ENCODE data around the gene IQSEC2. TPM values are rescaled to one million over a fixed set of nuclear protein-coding genes. Genes with fewer than 3 reads are reported as not detected.

IQSEC2 gene
- total RNA-seq, 1 experiment from 2014 or later = 20.7 TPM

DNA sequence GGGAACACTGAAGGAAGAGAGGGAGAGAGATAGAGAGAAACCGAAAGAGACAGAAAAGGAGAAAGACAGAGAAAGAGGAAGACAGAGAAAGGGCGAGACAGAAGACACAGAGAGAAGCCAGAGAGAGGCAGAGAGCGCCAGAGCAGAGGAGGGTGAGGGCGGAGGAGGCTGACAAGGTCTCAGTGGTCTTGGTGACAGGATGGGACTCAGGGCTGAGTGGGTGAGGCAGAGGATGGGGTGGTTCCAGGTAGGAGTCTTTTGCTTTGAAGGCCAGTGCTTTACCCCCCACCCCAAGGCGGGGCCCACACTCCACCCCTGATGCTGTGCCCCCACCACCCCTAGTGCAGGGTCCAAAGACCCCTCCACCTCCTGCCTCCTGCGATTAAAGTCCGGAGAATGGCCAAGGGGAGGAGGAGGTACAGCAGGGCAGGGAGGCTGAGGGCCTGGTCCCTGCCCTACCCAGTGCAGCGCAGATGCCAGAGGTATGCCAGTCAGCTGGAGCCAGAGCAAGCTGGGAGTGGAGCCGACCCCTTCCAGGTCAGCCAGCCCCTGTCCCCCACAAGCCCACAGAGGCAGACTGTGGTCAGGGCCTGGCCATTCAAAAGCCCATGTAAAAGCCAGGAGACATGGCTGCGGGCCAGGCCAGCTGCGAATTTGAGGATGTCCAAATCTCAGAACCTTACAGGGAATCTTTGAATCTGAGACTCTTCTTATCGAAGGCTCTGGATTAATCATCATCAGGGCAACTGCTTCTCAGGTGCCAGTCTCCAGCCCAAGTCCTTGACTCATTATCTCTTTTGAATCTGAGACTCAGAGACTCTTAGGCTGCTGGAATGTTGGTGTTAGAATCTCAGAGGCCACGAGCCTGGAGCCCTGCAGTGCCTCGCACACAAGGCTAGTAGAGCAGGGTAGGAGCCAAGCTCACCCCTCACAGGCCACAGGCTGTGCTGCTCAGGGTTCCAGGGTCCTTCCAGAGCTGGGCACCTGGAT, 758 bp downstream of the IQSEC2 start:
- H3K79me2 ChIP-seq (ENCODE audit: insufficient read depth, low read length) = 0 out of 2 replicates have a peak, but pooled peaks cover 3% of the 10 kb centered on the region
- peak overlapping the region; percentile 68 for H3K9ac ChIP-seq (ENCODE audit: low read length)
- H4K20me1 ChIP-seq (ENCODE audit: insufficient read depth) = no peaks in the 10 kb centered on the region
- H3K4me3 ChIP-seq (replicated peaks in 1 of 2; ENCODE audit: low read depth in 1 of 2, low read length in 2 of 2) = peak overlapping the region; percentile 52 to 63
- TF ChIP-seq EZH2phosphoT487 (IDR thresholded peaks at IDR 0.05; ENCODE audit: borderline replicate concordance) (no peak), SRF (IDR thresholded peaks at IDR 0.05; ENCODE audit: low read depth) (no peak), FOSL1 (IDR thresholded peaks at IDR 0.05; ENCODE audit: low read depth) (no peak), POLR2AphosphoS5 (IDR thresholded peaks at IDR 0.05; ENCODE audit: low read depth, low read length) (no peak), POLR2A (IDR thresholded peaks at IDR 0.05; ENCODE audit: borderline replicate concordance, extremely low read depth, insufficient read depth, insufficient read length) (no peak), ZNF274 (IDR thresholded peaks at IDR 0.05; ENCODE audit: low read depth, low read length) (no peak), TCF7L2 (IDR thresholded peaks at IDR 0.05; ENCODE audit: borderline replicate concordance, extremely low read depth, insufficient read depth, insufficient read length) (no peak), ZFX (IDR thresholded peaks at IDR 0.05) (no peak), EZH2 (IDR thresholded peaks at IDR 0.05) (no peak)
- TF ChIP-seq, protein P1, sequence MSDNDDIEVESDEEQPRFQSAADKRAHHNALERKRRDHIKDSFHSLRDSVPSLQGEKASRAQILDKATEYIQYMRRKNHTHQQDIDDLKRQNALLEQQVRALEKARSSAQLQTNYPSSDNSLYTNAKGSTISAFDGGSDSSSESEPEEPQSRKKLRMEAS (IDR thresholded peaks at IDR 0.05) = no peak
- TF ChIP-seq, protein P2, sequence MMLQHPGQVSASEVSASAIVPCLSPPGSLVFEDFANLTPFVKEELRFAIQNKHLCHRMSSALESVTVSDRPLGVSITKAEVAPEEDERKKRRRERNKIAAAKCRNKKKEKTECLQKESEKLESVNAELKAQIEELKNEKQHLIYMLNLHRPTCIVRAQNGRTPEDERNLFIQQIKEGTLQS (IDR thresholded peaks at IDR 0.05) = no peak
- TF ChIP-seq, protein P3, sequence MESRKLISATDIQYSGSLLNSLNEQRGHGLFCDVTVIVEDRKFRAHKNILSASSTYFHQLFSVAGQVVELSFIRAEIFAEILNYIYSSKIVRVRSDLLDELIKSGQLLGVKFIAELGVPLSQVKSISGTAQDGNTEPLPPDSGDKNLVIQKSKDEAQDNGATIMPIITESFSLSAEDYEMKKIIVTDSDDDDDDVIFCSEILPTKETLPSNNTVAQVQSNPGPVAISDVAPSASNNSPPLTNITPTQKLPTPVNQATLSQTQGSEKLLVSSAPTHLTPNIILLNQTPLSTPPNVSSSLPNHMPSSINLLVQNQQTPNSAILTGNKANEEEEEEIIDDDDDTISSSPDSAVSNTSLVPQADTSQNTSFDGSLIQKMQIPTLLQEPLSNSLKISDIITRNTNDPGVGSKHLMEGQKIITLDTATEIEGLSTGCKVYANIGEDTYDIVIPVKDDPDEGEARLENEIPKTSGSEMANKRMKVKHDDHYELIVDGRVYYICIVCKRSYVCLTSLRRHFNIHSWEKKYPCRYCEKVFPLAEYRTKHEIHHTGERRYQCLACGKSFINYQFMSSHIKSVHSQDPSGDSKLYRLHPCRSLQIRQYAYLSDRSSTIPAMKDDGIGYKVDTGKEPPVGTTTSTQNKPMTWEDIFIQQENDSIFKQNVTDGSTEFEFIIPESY (IDR thresholded peaks at IDR 0.05; ENCODE audit: extremely low read depth, insufficient replicate concordance, low read length) = no peak
- TF ChIP-seq, protein P4, sequence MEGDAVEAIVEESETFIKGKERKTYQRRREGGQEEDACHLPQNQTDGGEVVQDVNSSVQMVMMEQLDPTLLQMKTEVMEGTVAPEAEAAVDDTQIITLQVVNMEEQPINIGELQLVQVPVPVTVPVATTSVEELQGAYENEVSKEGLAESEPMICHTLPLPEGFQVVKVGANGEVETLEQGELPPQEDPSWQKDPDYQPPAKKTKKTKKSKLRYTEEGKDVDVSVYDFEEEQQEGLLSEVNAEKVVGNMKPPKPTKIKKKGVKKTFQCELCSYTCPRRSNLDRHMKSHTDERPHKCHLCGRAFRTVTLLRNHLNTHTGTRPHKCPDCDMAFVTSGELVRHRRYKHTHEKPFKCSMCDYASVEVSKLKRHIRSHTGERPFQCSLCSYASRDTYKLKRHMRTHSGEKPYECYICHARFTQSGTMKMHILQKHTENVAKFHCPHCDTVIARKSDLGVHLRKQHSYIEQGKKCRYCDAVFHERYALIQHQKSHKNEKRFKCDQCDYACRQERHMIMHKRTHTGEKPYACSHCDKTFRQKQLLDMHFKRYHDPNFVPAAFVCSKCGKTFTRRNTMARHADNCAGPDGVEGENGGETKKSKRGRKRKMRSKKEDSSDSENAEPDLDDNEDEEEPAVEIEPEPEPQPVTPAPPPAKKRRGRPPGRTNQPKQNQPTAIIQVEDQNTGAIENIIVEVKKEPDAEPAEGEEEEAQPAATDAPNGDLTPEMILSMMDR (IDR thresholded peaks at IDR 0.05 in 2 of 3, conservative IDR thresholded peaks at IDR 0.05 in 1 of 3; ENCODE audit: borderline replicate concordance in 1 of 3, insufficient read depth in 1 of 3, low read depth in 2 of 3, low read length in 2 of 3) = no peak
- BruUV-seq (replicated peaks) = TSS peak; percentile 56
- H2AFZ ChIP-seq (ENCODE audit: low read depth, low read length, poor library complexity, severe bottlenecking) = no peak overlapping the region
- H3K36me3 ChIP-seq (ENCODE audit: control insufficient read depth in 1 of 2, insufficient read depth in 2 of 2, low read length in 2 of 2) = no peaks in the 10 kb centered on the region
- H3K27me3 ChIP-seq (ENCODE audit: insufficient read depth, low read length) = no peaks in the 10 kb centered on the region
- intact Hi-C loops (cut with micrococcal nuclease) = no loop called here
- ATAC-seq = peak; percentile 56
- no peak for DNase-seq (ENCODE audit: low read depth, low spot score)
- RAD21 ChIA-PET (ENCODE audit: low non-redundant PET in 1 of 2, low total read pairs in 2 of 2, uncharacterized antibody in 2 of 2, unreplicated experiment in 2 of 2) = no interaction called here
- POLR2A ChIA-PET = no interaction called here
- H3K27ac ChIP-seq (ENCODE audit: low read depth, low read length) = peak overlapping the region; percentile 88
- peak overlapping the region; percentile 83 for H3K4me2 ChIP-seq (ENCODE audit: low read length)
- CTCF ChIA-PET = interaction anchor here (1.4 to 2.7 kb wide), 2 partner anchors 10 to 32 kb away, joined by 4 to 11 read pairs; no protein-coding TSS in a partner anchor
- no peaks in the 10 kb centered on the region for H3K9me3 ChIP-seq (ENCODE audit: control insufficient read depth in 1 of 2, insufficient read depth in 1 of 2, low read depth in 1 of 2, low read length in 2 of 2)
- H3K4me1 ChIP-seq (ENCODE audit: control insufficient read depth in 1 of 2, insufficient read depth in 2 of 2, low read length in 2 of 2) = peaks cover 20 to 42% of the 10 kb centered on the region in 2 experiments
- no peaks in the 10 kb centered on the region for H3K9me2 ChIP-seq (ENCODE audit: insufficient read depth)

All from HCT116 (cell line).